Neutrophil (primary cell): ENCODE data around the gene TAPBPL.
"Not testable (repeated sequence)": the region's sequence is repeated elsewhere in the genome, so short reads cannot be mapped to it uniquely, and the experiment has no call there.

Experiments
- H3K27ac ChIP-seq: fragments of 200-600 bp; sonication (generic); 2 replicates; pipeline ENCODE4 v1.5.1; 2016; ENCODE audit warnings: mild to moderate bottlenecking, moderate library complexity
- H3K27me3 ChIP-seq: fragments of 200-600 bp; sonication (generic); 2 replicates; pipeline ENCODE4 v1.6.0; 2016; ENCODE audit warnings: mild to moderate bottlenecking
- H3K36me3 ChIP-seq: fragments of 200-600 bp; sonication (generic); 2 replicates; pipeline ENCODE4 v1.5.1; 2017
- H3K4me1 ChIP-seq, 2 experiments: fragments of 200-600 bp in 1 of 2; sonication (generic) in 1 of 2; 1 replicate in 1 of 2; 2 replicates in 1 of 2; pipeline versions ENCODE4 v1.5.1 to v1.6.1; 2013 to 2016; ENCODE audit warnings: low read depth in 1 of 2, low read length in 1 of 2, mild to moderate bottlenecking in 1 of 2, moderate library complexity in 1 of 2; ENCODE audit not compliant: control insufficient read depth in 1 of 2, insufficient read depth in 1 of 2
- H3K4me3 ChIP-seq, 2 experiments: fragments of 200-600 bp in 1 of 2; sonication (generic) in 1 of 2; 1 replicate in 1 of 2; 2 replicates in 1 of 2; pipeline ENCODE4 v1.5.1; 2013 to 2016; ENCODE audit warnings: low read depth in 1 of 2, low read length in 1 of 2, mild to moderate bottlenecking in 1 of 2, moderate library complexity in 1 of 2
- H3K9me3 ChIP-seq: fragments of 200-600 bp; sonication (generic); 2 replicates; pipeline ENCODE4 v1.5.1; 2016
- TF ChIP-seq, protein P1 (sequence below): fragments of 200-600 bp; sonication (generic); IDR thresholded peaks from 2 replicates; pipeline ENCODE4 v1.5.1; 2016; ENCODE audit warnings: antibody characterized with exemption

The TAPBPL gene

DNA sequence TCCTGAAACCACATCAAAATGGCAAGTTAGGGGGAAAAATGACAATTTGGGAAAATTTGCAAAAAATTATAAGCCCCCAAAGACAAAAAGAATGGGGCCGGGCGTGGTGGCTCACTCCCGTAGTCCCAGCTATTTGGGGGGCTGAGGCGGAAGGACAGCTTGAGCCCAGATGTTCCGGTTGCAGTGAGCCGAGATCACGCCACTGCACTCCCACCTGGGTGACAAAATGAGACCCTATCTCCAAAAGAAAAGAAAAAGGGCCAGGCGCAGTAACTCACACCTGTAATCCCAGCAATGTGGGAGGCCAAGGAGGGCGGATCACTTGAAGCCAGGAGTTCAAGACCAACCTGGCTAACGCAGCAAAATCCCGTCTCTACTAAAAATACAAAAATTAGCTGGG, 20.6 kb downstream of the TAPBPL start:
- TF ChIP-seq, protein P1, sequence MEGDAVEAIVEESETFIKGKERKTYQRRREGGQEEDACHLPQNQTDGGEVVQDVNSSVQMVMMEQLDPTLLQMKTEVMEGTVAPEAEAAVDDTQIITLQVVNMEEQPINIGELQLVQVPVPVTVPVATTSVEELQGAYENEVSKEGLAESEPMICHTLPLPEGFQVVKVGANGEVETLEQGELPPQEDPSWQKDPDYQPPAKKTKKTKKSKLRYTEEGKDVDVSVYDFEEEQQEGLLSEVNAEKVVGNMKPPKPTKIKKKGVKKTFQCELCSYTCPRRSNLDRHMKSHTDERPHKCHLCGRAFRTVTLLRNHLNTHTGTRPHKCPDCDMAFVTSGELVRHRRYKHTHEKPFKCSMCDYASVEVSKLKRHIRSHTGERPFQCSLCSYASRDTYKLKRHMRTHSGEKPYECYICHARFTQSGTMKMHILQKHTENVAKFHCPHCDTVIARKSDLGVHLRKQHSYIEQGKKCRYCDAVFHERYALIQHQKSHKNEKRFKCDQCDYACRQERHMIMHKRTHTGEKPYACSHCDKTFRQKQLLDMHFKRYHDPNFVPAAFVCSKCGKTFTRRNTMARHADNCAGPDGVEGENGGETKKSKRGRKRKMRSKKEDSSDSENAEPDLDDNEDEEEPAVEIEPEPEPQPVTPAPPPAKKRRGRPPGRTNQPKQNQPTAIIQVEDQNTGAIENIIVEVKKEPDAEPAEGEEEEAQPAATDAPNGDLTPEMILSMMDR: no peak
- no peaks in the 10 kb centered on the region for H3K27me3 ChIP-seq
- H3K4me1 ChIP-seq: peaks cover 39 to 43% of the 10 kb centered on the region in 2 experiments
- H3K9me3 ChIP-seq: no peaks in the 10 kb centered on the region
- peaks cover 6% of the 10 kb centered on the region for H3K36me3 ChIP-seq
- H3K4me3 ChIP-seq: no peak overlapping the region
- no peak overlapping the region for H3K27ac ChIP-seq

DNA sequence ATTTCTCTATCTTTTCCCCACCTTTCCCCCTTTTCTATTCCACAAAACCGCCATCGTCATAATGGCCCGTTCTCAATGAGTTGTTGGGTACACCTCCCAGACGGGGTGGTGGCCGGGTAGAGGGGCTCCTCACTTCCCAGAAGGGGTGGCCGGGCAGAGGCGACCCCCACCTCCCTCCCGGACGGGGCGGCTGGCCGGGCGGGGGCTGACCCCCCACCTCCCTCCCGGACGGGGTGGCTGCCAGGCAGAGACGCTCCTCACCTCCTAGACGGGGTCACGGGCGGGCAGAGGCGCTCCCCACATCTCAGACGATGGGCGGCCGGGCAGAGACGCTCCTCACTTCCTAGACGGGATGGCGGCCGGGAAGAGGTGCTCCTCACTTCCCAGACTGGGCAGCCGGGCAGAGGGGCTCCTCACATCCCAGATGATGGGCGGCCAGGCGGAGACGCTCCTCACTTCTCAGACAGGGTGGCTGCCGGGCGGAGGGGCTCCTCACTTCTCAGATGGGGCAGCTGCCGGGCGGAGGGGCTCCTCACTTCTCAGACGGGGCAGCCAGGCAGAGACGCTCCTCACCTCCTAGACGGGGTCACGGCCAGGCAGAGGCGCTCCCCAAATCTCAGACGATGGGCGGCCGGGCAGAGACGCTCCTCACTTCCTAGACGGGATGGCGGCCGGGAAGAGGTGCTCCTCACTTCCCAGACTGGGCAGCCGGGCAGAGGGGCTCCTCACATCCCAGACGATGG, 23.6 kb downstream of the TAPBPL start:
- not testable (repeated sequence) for H3K27ac ChIP-seq, H3K27me3 ChIP-seq, H3K4me3 ChIP-seq, H3K9me3 ChIP-seq, H3K36me3 ChIP-seq
- peaks cover 13 to 14% of the 10 kb centered on the region in 2 experiments for H3K4me1 ChIP-seq

DNA sequence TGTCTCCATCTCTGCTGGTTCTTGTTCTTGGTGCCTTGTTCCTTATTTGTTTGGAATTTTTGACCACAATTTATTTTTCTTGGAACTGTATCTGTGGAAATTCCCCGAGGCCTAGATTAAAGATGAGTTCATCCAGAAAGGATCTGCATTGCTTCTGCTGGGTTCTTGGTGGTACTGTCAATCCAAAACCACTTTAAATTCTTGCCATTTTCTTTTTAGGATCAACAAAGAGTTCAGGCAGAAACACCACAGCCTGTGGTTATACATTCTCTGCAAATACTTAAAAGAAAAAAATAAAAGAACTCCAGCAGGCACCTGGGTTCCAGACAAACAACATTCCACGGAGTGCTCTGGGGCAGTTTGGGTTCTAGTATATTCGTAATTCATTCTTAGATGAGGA, 24.6 kb downstream of the TAPBPL start:
- Histone ChIP-seq H3K27me3 (no peaks in the 10 kb centered on the region), H3K4me3 (no peak overlapping the region), H3K36me3 (no peaks in the 10 kb centered on the region), H3K9me3 (no peaks in the 10 kb centered on the region), H3K4me1 (peaks cover 6% of the 10 kb centered on the region in 2 experiments), H3K27ac (no peak overlapping the region)
- TF ChIP-seq, protein P1: no peak

DNA sequence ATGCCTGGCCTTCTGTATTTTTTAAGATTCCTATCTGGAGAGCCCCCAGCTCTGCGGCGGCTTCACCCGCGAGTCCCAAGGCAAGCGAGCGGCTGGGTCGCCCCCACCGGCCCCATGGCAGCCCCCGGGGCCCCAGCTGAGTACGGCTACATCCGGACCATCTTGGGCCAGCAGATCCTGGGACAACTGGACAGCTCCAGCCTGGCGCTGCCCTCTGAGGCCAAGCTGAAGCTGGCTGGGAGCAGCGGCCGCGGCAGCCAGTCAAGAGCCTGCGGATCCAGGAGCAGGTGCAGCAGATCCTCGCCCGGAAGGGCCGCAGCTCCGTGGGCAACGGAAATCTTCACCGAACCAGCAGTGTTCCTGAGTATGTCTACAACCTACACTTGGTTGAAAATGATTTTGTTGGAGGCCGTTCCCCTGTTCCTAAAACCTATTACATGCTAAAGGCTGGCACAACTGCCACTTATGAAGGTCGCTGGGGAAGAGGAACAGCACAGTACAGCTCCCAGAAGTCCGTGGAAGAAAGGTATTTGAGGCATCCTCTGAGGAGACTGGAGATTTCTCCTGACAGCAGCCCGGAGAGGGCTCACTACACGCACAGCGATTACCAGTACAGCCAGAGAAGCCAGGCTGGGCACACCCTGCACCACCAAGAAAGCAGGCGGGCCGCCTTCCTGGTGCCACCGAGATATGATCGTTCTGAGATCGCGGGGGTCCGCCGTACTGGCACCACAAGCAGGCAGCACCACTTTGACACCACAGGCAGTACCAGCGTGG, 25.9 kb downstream of the TAPBPL start:
- H3K27ac ChIP-seq, H3K27me3 ChIP-seq, H3K9me3 ChIP-seq, H3K4me3 ChIP-seq, H3K4me1 ChIP-seq, H3K36me3 ChIP-seq: not testable (repeated sequence)

DNA sequence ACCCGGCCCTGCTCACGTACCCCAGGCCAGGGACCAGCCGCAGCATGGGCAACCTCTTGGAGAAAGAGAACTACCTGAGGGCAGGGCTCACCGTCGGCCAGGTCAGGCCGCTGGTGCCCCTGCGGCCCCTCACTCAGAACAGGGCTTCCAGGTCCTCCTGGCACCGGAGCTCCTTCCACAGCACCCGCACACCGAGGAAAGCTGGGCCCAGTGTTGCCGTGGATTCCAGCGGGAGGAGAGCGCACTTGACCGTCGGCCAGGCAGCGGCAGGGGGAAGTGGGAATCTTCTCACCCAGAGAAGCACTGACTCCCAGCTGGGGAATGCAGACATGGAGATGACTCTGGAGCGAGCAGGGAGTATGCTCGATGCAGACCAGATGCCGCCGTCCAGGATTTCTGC, 26.6 kb downstream of the TAPBPL start:
- no peak overlapping the region for H3K27ac ChIP-seq
- TF ChIP-seq, protein P1: no peak

DNA sequence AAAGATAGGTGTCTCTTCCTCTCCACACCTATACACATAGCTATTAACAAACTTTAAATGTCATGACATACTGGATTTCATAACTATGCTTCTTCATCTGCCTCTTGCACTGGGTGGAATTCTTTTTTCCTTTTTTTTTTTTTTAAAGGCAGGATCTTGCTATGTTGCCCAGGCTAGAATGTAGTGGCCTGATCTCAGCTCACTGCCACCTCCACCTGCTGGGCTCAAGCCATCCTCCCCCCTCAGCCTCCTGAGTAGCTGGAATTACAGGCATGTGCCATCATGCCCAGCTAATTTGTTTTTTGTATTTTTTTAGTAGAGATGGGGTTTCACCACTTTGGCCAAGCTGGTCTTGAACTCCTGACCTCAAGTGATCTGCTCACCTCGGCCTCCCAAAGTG, 36.4 kb downstream of the TAPBPL start:
- Histone ChIP-seq H3K4me1 (peaks cover 8 to 18% of the 10 kb centered on the region in 2 experiments), H3K36me3 (no peaks in the 10 kb centered on the region), H3K4me3 (no peak overlapping the region), H3K27me3 (no peaks in the 10 kb centered on the region), H3K27ac (no peak overlapping the region), H3K9me3 (no peaks in the 10 kb centered on the region)
- TF ChIP-seq, protein P1: no peak

More for the DNA sequence above, 26.6 kb downstream of the TAPBPL start:
- Histone ChIP-seq H3K27me3 (no peaks in the 10 kb centered on the region), H3K4me1 (no peaks in the 10 kb centered on the region), H3K9me3 (no peaks in the 10 kb centered on the region), H3K4me3 (no peak overlapping the region), H3K36me3 (no peaks in the 10 kb centered on the region)
